ENCODE measurements around the gene CLCN5.

DNA sequence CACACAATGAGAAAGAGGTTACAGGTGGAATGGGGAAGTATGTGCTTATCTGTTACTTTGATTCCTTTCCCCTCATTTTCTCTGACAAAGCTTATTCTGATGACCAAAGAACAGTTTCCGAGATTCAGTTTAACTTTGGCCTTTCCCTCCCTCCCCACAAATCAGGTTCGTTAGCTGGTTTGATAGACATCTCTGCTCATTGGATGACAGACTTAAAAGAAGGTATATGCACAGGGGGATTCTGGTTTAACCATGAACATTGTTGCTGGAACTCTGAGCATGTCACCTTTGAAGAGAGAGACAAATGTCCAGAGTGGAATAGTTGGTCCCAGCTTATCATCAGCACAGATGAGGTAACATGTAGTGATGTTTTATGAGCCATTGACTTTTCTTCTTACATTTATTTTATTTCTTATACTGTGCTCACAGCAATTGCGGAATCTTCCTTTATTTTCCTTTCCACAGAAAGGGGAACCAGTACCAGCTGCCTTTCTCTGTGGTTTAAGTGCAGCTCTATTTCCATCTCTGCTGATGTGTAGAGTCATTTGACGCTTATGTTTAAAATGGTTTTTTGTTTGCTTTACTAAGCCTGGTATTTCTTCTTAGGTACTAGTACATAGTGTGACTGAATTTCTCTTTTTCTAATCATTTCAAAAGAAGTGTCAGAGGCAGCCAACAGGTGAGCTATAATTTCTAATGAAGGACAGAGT, 153.4 kb downstream of the CLCN5 start:
- no peak for TF ChIP-seq POLR2A (IDR thresholded peaks at IDR 0.05)
- no peak for TF ChIP-seq POLR2AphosphoS5 (IDR thresholded peaks at IDR 0.05)
- TF ChIP-seq CTCF (IDR thresholded peaks at IDR 0.05) = no peak

Data from gastroesophageal sphincter (tissue), 3 donors.